ENCODE results near the gene GALNT18. TPM values are rescaled to one million over a fixed set of nuclear protein-coding genes. Genes with fewer than 3 reads are reported as not detected.

GALNT18 gene
- total and polyA plus RNA-seq, 5 donors = 17.5 to 32.2 (median 21.0) TPM

DNA sequence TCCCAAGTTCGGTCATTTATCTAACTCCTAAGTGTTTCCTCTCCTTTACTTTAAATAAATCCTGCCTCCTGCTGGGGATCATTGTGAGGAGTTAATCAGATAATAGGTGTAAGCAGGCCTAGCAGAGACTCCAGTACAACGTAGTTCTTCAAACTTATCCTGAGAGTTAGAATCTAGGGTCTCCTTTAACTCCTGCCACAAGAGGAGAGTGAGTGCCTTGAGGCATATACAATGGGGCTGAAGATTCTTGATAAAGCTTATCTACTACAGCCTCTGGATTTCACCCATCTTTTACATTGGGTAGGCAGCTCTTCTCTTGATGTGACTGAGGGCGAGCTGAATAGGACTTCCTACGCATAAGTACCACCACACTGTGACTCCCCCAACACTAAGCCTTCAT lies 3.1 kb upstream of the GALNT18 start:
- intact Hi-C loops (cut with DNase I) = loop anchor here in 2 of 4 donors (10.0 kb wide), 2 partner anchors 160 to 220 kb away; no protein-coding TSS in a partner anchor
- no peaks in the 10 kb centered on the region for H3K27me3 ChIP-seq (ENCODE audit: control insufficient read depth, insufficient read depth)
- H3K4me3 ChIP-seq (ENCODE audit: low read length) = no peak overlapping the region
- 88% methylated on average over 4 of the region's 4 CpGs for WGBS
- no peaks in the 10 kb centered on the region for H3K4me1 ChIP-seq (ENCODE audit: control insufficient read depth, insufficient read depth, low read length)
- no peaks in the 10 kb centered on the region for H3K9me3 ChIP-seq (ENCODE audit: control insufficient read depth, low read length)
- H3K27ac ChIP-seq (ENCODE audit: low read length) = no peak overlapping the region
- no peak for ATAC-seq
- DNase-seq = no peak

DNA sequence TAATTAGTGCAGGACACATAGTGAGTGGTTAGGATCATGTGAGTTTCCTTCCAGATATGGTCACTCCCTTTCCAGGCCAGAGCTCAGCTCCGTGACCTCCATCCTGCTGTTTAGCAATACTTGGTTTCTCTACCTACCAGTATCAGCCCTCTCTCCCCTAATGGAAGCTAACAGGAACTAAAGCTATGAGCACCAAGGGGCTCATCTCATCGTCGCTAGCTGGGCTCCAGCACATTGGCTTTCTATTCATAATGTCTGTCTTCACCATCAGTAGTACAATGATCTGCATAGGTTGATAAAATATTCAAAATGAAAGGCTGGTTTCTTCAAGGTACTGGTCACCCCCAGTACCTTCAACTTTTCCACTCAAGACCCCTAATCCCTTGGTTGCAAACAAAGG lies 2.4 kb upstream of the GALNT18 start:
- intact Hi-C loops (cut with DNase I) = loop anchor here in 2 of 4 donors (10.0 kb wide), 2 partner anchors 161 to 219 kb away; no protein-coding TSS in a partner anchor
- Histone ChIP-seq H3K4me3 (ENCODE audit: low read length) (no peak overlapping the region), H3K4me1 (ENCODE audit: control insufficient read depth, insufficient read depth, low read length) (no peaks in the 10 kb centered on the region), H3K9me3 (ENCODE audit: control insufficient read depth, low read length) (no peaks in the 10 kb centered on the region), H3K27me3 (ENCODE audit: control insufficient read depth, insufficient read depth) (no peaks in the 10 kb centered on the region), H3K27ac (ENCODE audit: low read length) (no peak overlapping the region)
- ATAC-seq = no peak
- no peak for DNase-seq
- 84% methylated on average over 3 of the region's 3 CpGs for WGBS

DNA sequence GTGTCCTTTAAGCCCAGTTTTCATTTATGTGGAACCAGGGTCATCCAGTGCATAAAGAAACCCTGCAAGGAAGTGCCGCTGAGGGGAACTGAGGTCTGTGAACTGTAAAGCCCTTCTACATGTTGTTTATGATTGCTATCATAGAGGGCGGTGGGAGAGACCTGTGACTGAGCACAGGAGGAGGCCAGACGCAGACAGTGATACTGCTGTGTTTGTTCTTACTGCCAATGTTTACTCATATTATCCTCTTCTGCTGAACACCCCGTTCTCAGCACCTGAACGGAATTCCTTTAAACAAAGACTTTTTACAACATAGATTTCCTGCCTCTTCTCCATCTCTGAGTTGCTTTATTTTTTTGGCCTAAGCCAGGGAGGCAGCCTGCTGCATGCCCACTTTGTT lies 967 bp upstream of the GALNT18 start:
- no peak overlapping the region for H3K4me3 ChIP-seq (ENCODE audit: low read length)
- DNase-seq (no peak), ATAC-seq (no peak)
- H3K9me3 ChIP-seq (ENCODE audit: control insufficient read depth, low read length) = no peaks in the 10 kb centered on the region
- intact Hi-C loops (cut with DNase I) = loop anchor here in 2 of 4 donors (10.0 kb wide), 2 partner anchors 162 to 218 kb away; no protein-coding TSS in a partner anchor
- no peak overlapping the region for H3K27ac ChIP-seq (ENCODE audit: low read length)
- H3K4me1 ChIP-seq (ENCODE audit: control insufficient read depth, insufficient read depth, low read length) = peaks cover 3% of the 10 kb centered on the region
- 64% methylated on average over 5 of the region's 5 CpGs for WGBS
- H3K27me3 ChIP-seq (ENCODE audit: control insufficient read depth, insufficient read depth) = no peaks in the 10 kb centered on the region

DNA sequence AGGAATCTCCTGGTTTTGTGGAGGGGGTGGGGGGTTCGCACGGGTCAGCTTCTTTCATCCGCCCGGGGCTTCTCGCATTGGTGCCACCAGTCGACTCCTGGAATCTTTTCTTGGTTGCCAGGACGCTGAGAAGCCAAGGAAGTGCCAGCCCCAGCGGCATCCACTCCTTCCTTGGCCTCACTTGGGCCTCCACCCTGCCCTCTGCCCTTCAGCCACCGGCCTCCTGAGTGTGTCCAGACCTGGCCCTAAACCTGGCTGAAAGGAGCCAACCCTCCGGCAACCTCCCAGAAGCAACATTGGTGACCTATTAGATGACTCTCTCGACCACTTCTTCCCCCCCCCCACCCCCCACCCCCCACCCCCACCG lies 518 bp upstream of the GALNT18 start:
- peak overlapping the region; percentile 5 for H3K27ac ChIP-seq (ENCODE audit: low read length)
- ATAC-seq (peak in 1 of 2 donors; percentile 5), DNase-seq (no peak)
- H3K9me3 ChIP-seq (ENCODE audit: control insufficient read depth, low read length) = no peaks in the 10 kb centered on the region
- WGBS = 25% methylated on average over 12 of the region's 12 CpGs
- peaks cover 3% of the 10 kb centered on the region for H3K4me1 ChIP-seq (ENCODE audit: control insufficient read depth, insufficient read depth, low read length)
- intact Hi-C loops (cut with DNase I) = loop anchor here in 2 of 4 donors (10.0 kb wide), 2 partner anchors 162 to 218 kb away; no protein-coding TSS in a partner anchor
- H3K4me3 ChIP-seq (ENCODE audit: low read length) = peak overlapping the region; percentile 1
- no peaks in the 10 kb centered on the region for H3K27me3 ChIP-seq (ENCODE audit: control insufficient read depth, insufficient read depth)

DNA sequence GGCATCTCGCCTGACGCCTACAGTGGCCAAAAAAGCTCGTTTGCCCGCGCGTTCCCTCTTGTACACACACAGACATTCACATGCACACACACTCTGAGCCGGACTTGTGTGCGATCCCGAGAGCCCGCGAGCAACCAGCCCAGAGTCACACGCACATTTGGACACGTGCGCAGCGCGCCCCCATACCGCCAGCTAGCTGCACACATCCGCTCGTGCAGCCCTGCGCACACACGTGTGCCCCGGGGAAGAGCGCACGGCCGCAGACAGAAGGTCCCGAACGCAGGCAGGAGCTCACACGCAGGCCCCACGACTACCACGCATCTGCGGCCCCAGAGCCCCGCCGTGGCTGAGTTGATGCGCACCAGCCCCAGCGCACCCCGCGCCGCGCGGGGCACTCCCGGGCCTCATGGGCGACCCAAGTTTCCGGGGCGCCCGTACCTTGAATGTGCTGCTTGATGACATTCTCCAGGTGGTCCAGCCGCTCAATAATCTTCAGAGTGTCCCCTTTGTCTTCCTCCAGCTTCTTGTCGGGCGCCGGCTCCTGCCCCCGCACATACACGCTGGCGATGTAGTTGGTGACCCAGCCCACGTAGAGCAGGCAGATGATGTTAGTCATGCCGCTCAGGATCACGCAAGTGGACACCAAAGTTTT lies 758 bp downstream of the GALNT18 start:
- under 1% methylated on average over 55 of the region's 55 CpGs for WGBS
- Histone ChIP-seq H3K4me1 (ENCODE audit: control insufficient read depth, insufficient read depth, low read length) (peaks cover 3% of the 10 kb centered on the region), H3K4me3 (ENCODE audit: low read length) (peak overlapping the region; percentile 76), H3K27ac (ENCODE audit: low read length) (peak overlapping the region; percentile 77), H3K9me3 (ENCODE audit: control insufficient read depth, low read length) (no peaks in the 10 kb centered on the region), H3K27me3 (ENCODE audit: control insufficient read depth, insufficient read depth) (no peaks in the 10 kb centered on the region)
- intact Hi-C loops (cut with DNase I) = loop anchor here in 2 of 4 donors (10.0 kb wide), 2 partner anchors 164 to 216 kb away; no protein-coding TSS in a partner anchor
- DNase-seq (peak; percentile 43 to 83 (median 78)), ATAC-seq (peak; percentile 40 to 50)

DNA sequence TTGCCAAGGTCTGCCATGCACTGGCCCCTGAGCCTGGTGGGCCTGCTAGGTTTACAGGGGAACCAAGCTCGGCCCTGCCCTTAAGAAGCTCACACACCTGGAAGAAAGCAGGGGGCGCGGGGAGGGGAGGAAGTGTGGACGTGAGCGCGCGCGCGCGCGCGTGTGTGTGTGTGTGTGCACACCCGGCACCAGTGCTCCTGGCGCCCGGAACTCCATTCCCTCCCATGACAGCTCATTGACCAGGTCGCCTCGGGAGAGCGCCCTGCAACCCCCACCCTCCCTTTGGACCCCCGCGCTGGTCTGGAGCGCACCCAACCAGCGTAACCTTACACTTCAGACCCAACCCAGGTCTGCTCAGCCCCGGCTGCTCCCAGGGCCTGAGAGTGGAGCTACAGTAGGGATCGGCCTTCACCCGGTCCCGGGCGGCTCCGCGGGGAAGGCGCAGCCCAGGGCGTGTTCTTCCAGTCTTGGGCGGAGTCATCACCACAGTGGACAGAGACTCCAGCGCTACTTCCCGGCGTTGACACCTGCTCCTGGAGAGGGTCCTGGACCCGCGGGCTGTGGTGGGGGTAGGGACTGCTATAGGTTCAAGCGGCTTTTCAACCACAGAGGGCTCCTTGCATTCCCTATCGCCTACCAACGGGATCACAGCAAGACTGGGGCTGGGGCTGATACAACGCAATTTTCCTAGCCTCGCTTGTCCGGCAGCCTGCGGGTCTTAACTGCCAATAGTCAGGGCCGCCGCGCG lies 1.5 kb downstream of the GALNT18 start:
- Histone ChIP-seq H3K4me3 (ENCODE audit: low read length) (peak overlapping the region; percentile 76), H3K4me1 (ENCODE audit: control insufficient read depth, insufficient read depth, low read length) (peaks cover 3% of the 10 kb centered on the region), H3K9me3 (ENCODE audit: control insufficient read depth, low read length) (no peaks in the 10 kb centered on the region), H3K27ac (ENCODE audit: low read length) (peak overlapping the region; percentile 3), H3K27me3 (ENCODE audit: control insufficient read depth, insufficient read depth) (no peaks in the 10 kb centered on the region)
- 11% methylated on average over 48 of the region's 48 CpGs for WGBS
- DNase-seq = peak; percentile 70 to 83 (median 79)
- intact Hi-C loops (cut with DNase I) = loop anchor here in 2 of 4 donors (10.0 kb wide), 2 partner anchors 164 to 216 kb away; no protein-coding TSS in a partner anchor
- peak; percentile 66 to 73 for ATAC-seq

DNA sequence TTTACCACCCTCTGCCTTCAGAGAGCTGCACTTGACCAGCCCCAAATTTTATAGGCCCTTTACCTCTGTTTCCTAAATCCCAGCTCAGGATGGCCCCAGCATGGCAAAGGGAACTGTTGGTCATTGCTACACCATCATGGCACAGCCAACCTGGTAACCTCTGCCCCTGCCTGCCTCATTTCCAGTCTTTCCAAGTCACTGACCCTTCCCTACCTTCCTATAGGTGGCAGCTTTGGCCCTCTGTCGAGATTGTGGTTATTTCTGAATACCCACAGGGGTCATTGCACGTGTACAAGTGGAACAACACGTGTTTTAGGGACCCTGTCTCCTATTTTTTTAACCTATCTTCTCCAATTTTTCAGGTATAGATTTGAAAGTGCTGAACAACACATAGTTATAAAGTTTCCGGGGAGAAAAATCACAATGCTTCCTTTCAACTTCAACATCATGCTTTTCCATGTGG lies 2.8 kb downstream of the GALNT18 start:
- no peaks in the 10 kb centered on the region for H3K27me3 ChIP-seq (ENCODE audit: control insufficient read depth, insufficient read depth)
- peaks cover 3% of the 10 kb centered on the region for H3K4me1 ChIP-seq (ENCODE audit: control insufficient read depth, insufficient read depth, low read length)
- H3K4me3 ChIP-seq (ENCODE audit: low read length) = peak overlapping the region; percentile 76
- ATAC-seq = no peak
- no peaks in the 10 kb centered on the region for H3K9me3 ChIP-seq (ENCODE audit: control insufficient read depth, low read length)
- H3K27ac ChIP-seq (ENCODE audit: low read length) = peak overlapping the region; percentile 44
- intact Hi-C loops (cut with DNase I) = loop anchor here in 2 of 4 donors (5.0 to 10.0 kb wide), 2 partner anchors 82 to 84 kb away; no protein-coding TSS in a partner anchor
- DNase-seq = no peak
- 58% methylated on average over 4 of the region's 4 CpGs for WGBS

DNA sequence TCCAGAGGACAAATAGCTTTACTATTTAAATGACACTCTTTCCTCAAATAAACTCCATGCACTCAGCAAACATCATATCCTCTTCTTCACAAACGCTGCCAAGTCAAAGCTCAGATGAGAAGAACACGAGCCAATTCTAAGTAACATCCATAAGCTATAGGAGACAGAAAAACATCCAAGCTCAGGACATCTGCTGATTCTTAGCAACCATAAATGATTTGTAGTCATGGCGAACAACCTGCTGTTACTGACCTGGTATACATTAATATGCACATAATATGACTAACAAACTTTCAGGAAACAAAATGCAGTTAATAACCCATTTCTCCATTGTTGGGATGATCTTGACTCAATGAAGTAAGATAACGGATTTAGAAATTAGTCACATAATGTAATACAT lies 6.7 kb downstream of the GALNT18 start:
- no peak for ATAC-seq
- intact Hi-C loops (cut with DNase I) = loop anchor here in 2 of 4 donors (5.0 to 10.0 kb wide), 2 partner anchors 78 to 80 kb away; no protein-coding TSS in a partner anchor
- Histone ChIP-seq H3K27ac (ENCODE audit: low read length) (no peak overlapping the region), H3K4me1 (ENCODE audit: control insufficient read depth, insufficient read depth, low read length) (peaks cover 9% of the 10 kb centered on the region), H3K9me3 (ENCODE audit: control insufficient read depth, low read length) (no peaks in the 10 kb centered on the region), H3K27me3 (ENCODE audit: control insufficient read depth, insufficient read depth) (no peaks in the 10 kb centered on the region), H3K4me3 (ENCODE audit: low read length) (no peak overlapping the region)
- no peak for DNase-seq
- WGBS = 58% methylated on average over 4 of the region's 4 CpGs

DNA sequence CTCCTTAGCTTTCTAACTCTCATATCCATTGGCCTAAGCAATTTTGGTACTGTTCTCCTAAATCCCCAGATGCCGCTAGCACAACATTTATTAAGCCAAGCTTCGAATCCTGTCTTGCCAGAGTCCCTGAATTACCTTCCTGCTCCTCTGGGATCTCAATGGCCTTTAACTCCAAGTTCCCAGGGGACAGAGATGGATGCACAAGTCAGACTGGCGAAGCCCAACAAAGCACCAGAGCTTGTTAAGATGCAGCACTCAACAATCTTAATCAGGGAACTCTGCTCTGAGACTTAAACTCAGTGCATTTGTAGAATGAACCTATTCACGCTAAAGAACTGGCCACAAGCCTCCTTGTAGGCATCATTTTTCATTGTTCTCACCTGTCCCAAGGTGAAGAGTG lies 9.4 kb downstream of the GALNT18 start:
- Histone ChIP-seq H3K27me3 (ENCODE audit: control insufficient read depth, insufficient read depth) (no peaks in the 10 kb centered on the region), H3K4me3 (ENCODE audit: low read length) (no peak overlapping the region), H3K9me3 (ENCODE audit: control insufficient read depth, low read length) (no peaks in the 10 kb centered on the region), H3K4me1 (ENCODE audit: control insufficient read depth, insufficient read depth, low read length) (peaks cover 6% of the 10 kb centered on the region), H3K27ac (ENCODE audit: low read length) (no peak overlapping the region)
- DNase-seq = no peak
- 92% methylated on average over 4 of the region's 4 CpGs for WGBS
- intact Hi-C loops (cut with DNase I) = loop anchor here in 1 of 4 donors (10.0 kb wide), 1 partner anchor 78 kb away; no protein-coding TSS in a partner anchor
- no peak for ATAC-seq

DNA sequence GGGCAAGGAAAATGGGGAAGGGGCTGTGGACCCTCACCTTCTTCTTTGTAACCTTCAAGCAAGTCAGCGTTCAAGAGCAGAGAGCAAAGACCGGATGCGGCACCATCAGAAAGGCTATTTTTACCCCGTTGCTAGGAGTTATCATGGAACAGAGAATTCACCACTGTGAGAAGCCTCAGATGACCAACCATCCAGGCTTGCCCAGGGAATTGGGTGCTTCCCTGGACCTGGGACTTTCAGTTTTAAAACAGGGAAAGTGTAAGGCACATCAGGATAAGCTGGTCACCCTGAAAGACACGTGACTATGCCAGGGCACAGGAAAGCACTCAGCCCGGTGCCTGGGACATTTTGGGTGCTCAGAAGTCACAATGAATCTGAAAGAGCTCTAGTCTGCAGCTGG lies 10.4 kb downstream of the GALNT18 start:
- DNase-seq = peak in 1 of 3 donors; percentile 53
- intact Hi-C loops (cut with DNase I) = loop anchor here in 1 of 4 donors (10.0 kb wide), 1 partner anchor 77 kb away; no protein-coding TSS in a partner anchor
- WGBS = 48% methylated on average over 6 of the region's 6 CpGs
- Histone ChIP-seq H3K27me3 (ENCODE audit: control insufficient read depth, insufficient read depth) (no peaks in the 10 kb centered on the region), H3K4me3 (ENCODE audit: low read length) (no peak overlapping the region), H3K27ac (ENCODE audit: low read length) (peak overlapping the region; percentile 91), H3K4me1 (ENCODE audit: control insufficient read depth, insufficient read depth, low read length) (peaks cover 6% of the 10 kb centered on the region), H3K9me3 (ENCODE audit: control insufficient read depth, low read length) (no peaks in the 10 kb centered on the region)
- peak; percentile 65 to 83 for ATAC-seq
